K562 treated with DMSO at 1 percent for 4 hours (cell line): ENCODE measurements around the gene FOXO3. TPM values are rescaled to one million over a fixed set of nuclear protein-coding genes. Genes with fewer than 3 reads are reported as not detected.

Source experiments
- total RNA-seq: library from RNA; unstranded; fragments of 300-600 nt; gene quantifications from 2 replicates; pipeline ENCODE4 v1.2.3, GENCODE V29; 2022; ENCODE audit not compliant: insufficient read depth

FOXO3 gene
- total RNA-seq: 9.8 and 11.7 TPM in 2 replicates

GRCh38 chr6:108560463-108561308 lies at the start of gene FOXO3:
Gene FOXO3 (plus strand): TSS chr6:108560917. CDS start chr6:108561209, 292 bp downstream.

